Left ventricle myocardium inferior (tissue), 1 donor: Measurements from ENCODE around the gene FLT3. TPM values are rescaled to one million over a fixed set of nuclear protein-coding genes. Genes with fewer than 3 reads are reported as not detected.

Source experiments
- DNase-seq: peaks from one replicate; pipeline ENCODE4 v3.0.0-alpha.2; 2020
- H3K27ac ChIP-seq: fragments of 200-600 bp; replicated peaks from 2 replicates; pipeline ENCODE4 v1.8.0; 2021
- H3K27me3 ChIP-seq: fragments of 200-600 bp; 2 replicates; pipeline ENCODE4 v1.8.0; 2021; ENCODE audit warnings: low read depth
- H3K36me3 ChIP-seq: fragments of 200-600 bp; 2 replicates; pipeline ENCODE4 v1.8.0; 2021
- H3K4me1 ChIP-seq: fragments of 200-600 bp; 2 replicates; pipeline ENCODE4 v1.8.0; 2021
- H3K4me3 ChIP-seq: fragments of 200-600 bp; 2 replicates; pipeline ENCODE4 v1.8.0; 2021; ENCODE audit warnings: mild to moderate bottlenecking, moderate library complexity
- H3K9me3 ChIP-seq: fragments of 200-600 bp; replicated peaks from 2 replicates; pipeline ENCODE4 v1.8.0; 2021
- intact Hi-C: fragments of 100-400 bp; cut with micrococcal nuclease; formaldehyde crosslinking; loops from one replicate; pipeline ENCODE4 v1.11.0; 2022
- total RNA-seq: library from RNA; stranded (reverse); fragmentation: NEBNext Ultra II Directional; extraction: Animal tissue kit (Norgen Biotek cat#: 25700); gene quantifications from one replicate; pipeline ENCODE4 v1.2.1, GENCODE V29; 2021
- TF ChIP-seq, protein P1 (sequence below): fragments of 200-600 bp; IDR thresholded peaks from 2 replicates; pipeline ENCODE4 v1.8.0; 2021; ENCODE audit warnings: antibody characterized with exemption, mild to moderate bottlenecking, borderline replicate concordance
- donor health status: DM: no; HTN: yes; CAD: no; lungs with severe emphysema.

The FLT3 gene
- total RNA-seq, 1 donor from 2014 or later: 0.05 TPM

DNA sequence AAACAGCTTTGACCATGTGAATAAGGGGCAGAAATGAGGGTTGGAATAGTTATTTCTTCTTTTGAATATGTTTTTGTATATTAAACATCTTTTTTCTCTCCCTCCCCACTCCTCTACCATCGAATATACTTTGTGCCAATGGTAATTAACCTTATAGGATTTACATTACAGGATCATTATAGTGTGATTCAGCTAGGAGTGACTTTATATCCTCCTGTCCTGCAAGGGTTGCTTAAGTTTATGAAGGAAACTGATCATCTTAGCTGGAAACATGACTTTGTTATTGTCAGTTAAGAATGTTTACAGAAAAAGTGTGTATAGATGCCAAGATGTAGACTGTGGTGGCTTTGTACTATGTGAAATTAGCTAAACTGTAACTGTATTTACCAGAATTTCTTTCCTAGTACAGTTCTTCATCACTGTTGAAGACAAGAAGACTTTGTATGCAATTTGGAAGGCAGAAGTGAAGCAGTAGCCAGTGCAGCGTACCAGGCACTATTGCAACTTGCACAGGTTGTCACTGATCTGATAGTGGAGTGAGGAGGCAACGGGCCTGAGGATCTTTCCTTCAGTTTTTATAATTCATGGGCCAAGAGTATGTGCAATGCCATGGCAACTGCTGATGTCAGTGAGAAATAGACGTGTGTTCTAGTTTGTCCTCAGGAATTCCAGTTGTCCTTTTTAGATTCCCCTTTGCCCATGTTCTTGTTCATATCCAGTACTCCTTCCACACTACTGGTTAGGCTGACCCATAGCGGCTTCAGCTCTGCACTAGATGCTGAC, 29.7 kb upstream of the FLT3 start:
- H3K9me3 ChIP-seq: no peaks in the 10 kb centered on the region
- intact Hi-C loops: no loop called here
- DNase-seq: no peak

GRCh38 chr13:28128926-28129325, 28.6 kb upstream of the FLT3 start:
- H3K27me3 ChIP-seq: peaks cover 5% of the 10 kb centered on the region
- no peak for DNase-seq
- no peaks in the 10 kb centered on the region for H3K9me3 ChIP-seq
- no peaks in the 10 kb centered on the region for H3K4me1 ChIP-seq
- intact Hi-C loops: no loop called here
- H3K36me3 ChIP-seq: no peaks in the 10 kb centered on the region
- H3K27ac ChIP-seq: no peak overlapping the region
- H3K4me3 ChIP-seq: no peak overlapping the region
- TF ChIP-seq, protein P1, sequence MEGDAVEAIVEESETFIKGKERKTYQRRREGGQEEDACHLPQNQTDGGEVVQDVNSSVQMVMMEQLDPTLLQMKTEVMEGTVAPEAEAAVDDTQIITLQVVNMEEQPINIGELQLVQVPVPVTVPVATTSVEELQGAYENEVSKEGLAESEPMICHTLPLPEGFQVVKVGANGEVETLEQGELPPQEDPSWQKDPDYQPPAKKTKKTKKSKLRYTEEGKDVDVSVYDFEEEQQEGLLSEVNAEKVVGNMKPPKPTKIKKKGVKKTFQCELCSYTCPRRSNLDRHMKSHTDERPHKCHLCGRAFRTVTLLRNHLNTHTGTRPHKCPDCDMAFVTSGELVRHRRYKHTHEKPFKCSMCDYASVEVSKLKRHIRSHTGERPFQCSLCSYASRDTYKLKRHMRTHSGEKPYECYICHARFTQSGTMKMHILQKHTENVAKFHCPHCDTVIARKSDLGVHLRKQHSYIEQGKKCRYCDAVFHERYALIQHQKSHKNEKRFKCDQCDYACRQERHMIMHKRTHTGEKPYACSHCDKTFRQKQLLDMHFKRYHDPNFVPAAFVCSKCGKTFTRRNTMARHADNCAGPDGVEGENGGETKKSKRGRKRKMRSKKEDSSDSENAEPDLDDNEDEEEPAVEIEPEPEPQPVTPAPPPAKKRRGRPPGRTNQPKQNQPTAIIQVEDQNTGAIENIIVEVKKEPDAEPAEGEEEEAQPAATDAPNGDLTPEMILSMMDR: no peak

More for the DNA sequence above, 29.7 kb upstream of the FLT3 start:
- H3K4me1 ChIP-seq: no peaks in the 10 kb centered on the region
- no peaks in the 10 kb centered on the region for H3K36me3 ChIP-seq
- H3K27ac ChIP-seq: no peak overlapping the region
- H3K27me3 ChIP-seq: no peaks in the 10 kb centered on the region
- no peak overlapping the region for H3K4me3 ChIP-seq
- TF ChIP-seq, protein P1: no peak

DNA sequence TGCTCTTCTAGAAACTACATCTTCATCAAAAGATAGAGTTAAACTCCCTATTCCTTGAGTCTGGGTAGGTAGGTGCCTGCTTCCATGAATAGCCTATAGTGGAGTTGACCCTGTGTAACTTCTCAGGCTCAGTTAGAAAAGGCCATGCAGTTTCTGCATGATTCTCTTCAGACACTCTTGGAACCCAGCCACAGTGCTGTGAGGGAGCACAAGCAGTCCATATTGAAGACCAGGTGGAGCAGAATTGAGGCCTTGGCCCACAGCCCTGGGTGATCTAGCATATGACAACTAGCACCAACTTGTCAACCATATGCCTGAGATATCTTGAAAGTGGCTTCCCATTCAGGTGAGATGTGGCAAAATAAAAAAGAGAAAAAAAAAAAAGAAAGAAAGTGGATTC, 27.7 kb upstream of the FLT3 start:
- no peak for DNase-seq
- Histone ChIP-seq H3K4me3 (no peak overlapping the region), H3K36me3 (no peaks in the 10 kb centered on the region), H3K4me1 (no peaks in the 10 kb centered on the region), H3K27me3 (peaks cover 14% of the 10 kb centered on the region), H3K27ac (no peak overlapping the region), H3K9me3 (no peaks in the 10 kb centered on the region)
- TF ChIP-seq, protein P1: no peak
- intact Hi-C loops: no loop called here

- Histone ChIP-seq H3K9me3 (no peaks in the 10 kb centered on the region), H3K27ac (no peak overlapping the region), H3K4me3 (no peak overlapping the region), H3K27me3 (peaks cover 27% of the 10 kb centered on the region), H3K4me1 (peaks cover 5% of the 10 kb centered on the region), H3K36me3 (no peaks in the 10 kb centered on the region)
- intact Hi-C loops: no loop called here
- TF ChIP-seq, protein P1: no peak
- no peak for DNase-seq
Observed at GRCh38 chr13:28121224-28121623, 20.8 kb upstream of the FLT3 start.

DNA sequence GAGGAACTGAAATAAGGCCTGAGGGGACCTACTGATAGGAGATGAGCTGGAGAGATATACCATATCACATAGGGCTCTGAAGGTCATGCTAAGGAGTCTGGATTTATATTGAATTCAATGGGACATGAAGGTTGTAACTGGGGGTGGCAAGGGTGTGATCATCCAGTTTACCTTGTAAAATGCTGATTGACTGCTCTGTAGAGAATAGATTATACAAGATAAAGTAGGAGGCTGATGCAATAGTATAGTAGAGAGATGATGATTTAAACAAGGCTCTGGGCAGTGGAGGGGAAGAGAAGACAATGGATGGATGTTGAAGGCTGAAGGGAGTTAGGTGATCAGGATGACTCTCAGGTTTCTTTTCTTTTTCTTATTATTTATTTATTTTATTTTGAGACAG, 19.9 kb upstream of the FLT3 start:
- no peak overlapping the region for H3K27ac ChIP-seq

More for the DNA sequence above, 19.9 kb upstream of the FLT3 start:
- Histone ChIP-seq H3K27me3 (peaks cover 27% of the 10 kb centered on the region), H3K9me3 (no peaks in the 10 kb centered on the region), H3K36me3 (no peaks in the 10 kb centered on the region), H3K4me3 (no peak overlapping the region), H3K4me1 (peaks cover 5% of the 10 kb centered on the region)
- DNase-seq: no peak
- intact Hi-C loops: no loop called here
- TF ChIP-seq, protein P1: no peak
